ENCODE measurements around the gene ABHD17C. TPM values are rescaled to one million over a fixed set of nuclear protein-coding genes. Genes with fewer than 3 reads are reported as not detected.

ABHD17C gene
- total RNA-seq, 4 donors from 2014 or later = 0.29 to 13.6 (median 6.5) TPM

DNA sequence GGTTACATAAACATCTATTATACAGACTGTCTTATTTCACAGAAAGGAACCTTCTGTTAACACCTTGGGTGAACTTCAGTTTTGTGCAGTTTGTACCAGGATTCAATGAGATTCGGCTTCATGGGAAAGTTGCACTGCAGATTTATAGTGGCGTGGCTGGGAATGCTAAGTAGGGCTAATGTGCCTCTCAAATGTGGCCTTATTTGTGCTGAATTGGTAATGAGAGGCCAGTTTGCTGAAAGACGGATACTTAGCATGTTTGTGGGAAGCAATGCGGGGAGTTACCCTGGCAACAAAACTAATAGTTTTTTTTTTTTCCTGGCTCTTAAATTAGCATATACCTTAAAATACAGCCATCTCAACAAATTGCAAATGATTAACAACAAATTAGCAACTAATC lies 55.5 kb downstream of the ABHD17C start:
- Histone ChIP-seq H3K4me1 (no peaks in the 10 kb centered on the region), H3K4me3 (no peak overlapping the region), H3K27ac (no peak overlapping the region), H3K27me3 (no peaks in the 10 kb centered on the region), H3K9me3 (no peaks in the 10 kb centered on the region), H3K36me3 (no peaks in the 10 kb centered on the region)
- TF ChIP-seq, protein P1, sequence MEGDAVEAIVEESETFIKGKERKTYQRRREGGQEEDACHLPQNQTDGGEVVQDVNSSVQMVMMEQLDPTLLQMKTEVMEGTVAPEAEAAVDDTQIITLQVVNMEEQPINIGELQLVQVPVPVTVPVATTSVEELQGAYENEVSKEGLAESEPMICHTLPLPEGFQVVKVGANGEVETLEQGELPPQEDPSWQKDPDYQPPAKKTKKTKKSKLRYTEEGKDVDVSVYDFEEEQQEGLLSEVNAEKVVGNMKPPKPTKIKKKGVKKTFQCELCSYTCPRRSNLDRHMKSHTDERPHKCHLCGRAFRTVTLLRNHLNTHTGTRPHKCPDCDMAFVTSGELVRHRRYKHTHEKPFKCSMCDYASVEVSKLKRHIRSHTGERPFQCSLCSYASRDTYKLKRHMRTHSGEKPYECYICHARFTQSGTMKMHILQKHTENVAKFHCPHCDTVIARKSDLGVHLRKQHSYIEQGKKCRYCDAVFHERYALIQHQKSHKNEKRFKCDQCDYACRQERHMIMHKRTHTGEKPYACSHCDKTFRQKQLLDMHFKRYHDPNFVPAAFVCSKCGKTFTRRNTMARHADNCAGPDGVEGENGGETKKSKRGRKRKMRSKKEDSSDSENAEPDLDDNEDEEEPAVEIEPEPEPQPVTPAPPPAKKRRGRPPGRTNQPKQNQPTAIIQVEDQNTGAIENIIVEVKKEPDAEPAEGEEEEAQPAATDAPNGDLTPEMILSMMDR (IDR thresholded peaks at IDR 0.05) = no peak
- no peak for TF ChIP-seq POLR2A (IDR thresholded peaks at IDR 0.05)
- no peak for DNase-seq
- intact Hi-C loops (cut with DNase I; ENCODE audit: low total_unique reads) = no loop called here

DNA sequence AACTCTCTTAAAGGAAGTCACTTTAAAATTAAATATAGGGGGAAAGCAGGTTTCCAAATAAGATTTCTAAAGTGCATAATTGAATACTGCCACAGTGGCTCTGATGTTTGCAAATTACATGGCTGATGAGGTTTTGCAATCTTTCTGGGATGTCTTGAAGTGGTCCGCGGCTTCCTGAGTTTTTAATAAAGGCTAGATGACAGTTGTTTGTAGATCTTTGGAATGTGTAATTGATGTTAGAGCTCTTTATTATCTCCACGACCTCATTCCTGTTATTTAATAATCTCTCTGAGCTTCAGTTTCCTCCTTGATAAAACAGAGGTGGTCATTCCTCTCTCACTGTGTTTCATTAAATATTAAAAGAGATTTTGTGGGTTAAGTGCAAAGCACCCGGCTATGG lies 57.1 kb downstream of the ABHD17C start:
- intact Hi-C loops (cut with DNase I; ENCODE audit: low total_unique reads) = no loop called here
- no peaks in the 10 kb centered on the region for H3K36me3 ChIP-seq
- no peaks in the 10 kb centered on the region for H3K27me3 ChIP-seq
- H3K9me3 ChIP-seq = no peaks in the 10 kb centered on the region
- H3K4me3 ChIP-seq = no peak overlapping the region
- H3K4me1 ChIP-seq = no peaks in the 10 kb centered on the region
- DNase-seq = no peak
- TF ChIP-seq, protein P1 (IDR thresholded peaks at IDR 0.05) = no peak
- no peak for TF ChIP-seq POLR2A (IDR thresholded peaks at IDR 0.05)
- H3K27ac ChIP-seq = no peak overlapping the region

DNA sequence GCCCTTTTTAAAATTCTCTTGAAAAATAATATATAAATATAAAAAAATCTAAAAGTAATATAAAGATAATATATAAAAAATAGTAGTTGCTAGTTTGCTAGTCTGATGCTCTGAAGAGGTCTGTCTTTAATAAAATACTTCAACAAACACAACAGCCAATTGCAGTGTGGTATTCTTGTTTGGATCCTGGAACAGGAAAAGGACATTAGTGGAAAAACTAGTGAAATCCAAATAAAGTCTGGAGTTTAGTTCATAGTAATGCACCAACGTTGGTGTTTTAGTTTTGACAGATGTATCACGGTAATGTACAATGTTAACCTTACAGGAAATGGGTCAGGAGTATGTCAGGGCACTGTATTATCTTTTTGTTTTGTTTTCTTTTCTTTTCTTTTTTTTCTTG lies 58.1 kb downstream of the ABHD17C start:
- no peak for DNase-seq
- Histone ChIP-seq H3K27me3 (no peaks in the 10 kb centered on the region), H3K4me1 (no peaks in the 10 kb centered on the region), H3K9me3 (no peaks in the 10 kb centered on the region), H3K4me3 (no peak overlapping the region), H3K36me3 (no peaks in the 10 kb centered on the region), H3K27ac (no peak overlapping the region)
- intact Hi-C loops (cut with DNase I; ENCODE audit: low total_unique reads) = no loop called here
- no peak for TF ChIP-seq POLR2A (IDR thresholded peaks at IDR 0.05)
- TF ChIP-seq, protein P1 (IDR thresholded peaks at IDR 0.05) = no peak

DNA sequence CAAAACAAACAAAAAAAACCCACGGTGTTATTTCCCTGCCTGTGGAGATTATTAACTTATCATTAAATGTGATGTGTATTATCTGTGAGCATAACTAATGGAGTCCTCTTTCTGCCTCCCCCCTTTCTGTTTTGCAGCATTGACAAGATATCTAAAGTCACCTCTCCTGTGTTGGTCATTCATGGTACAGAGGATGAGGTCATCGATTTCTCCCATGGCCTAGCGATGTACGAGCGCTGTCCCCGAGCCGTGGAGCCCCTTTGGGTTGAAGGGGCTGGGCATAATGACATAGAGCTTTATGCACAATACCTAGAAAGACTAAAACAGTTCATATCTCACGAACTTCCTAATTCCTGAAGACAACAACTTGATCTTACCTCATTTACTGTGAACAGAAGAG lies 58.9 kb downstream of the ABHD17C start:
- Histone ChIP-seq H3K4me3 (no peak overlapping the region), H3K27me3 (no peaks in the 10 kb centered on the region), H3K27ac (no peak overlapping the region), H3K9me3 (no peaks in the 10 kb centered on the region), H3K36me3 (no peaks in the 10 kb centered on the region), H3K4me1 (no peaks in the 10 kb centered on the region)
- intact Hi-C loops (cut with DNase I; ENCODE audit: low total_unique reads) = no loop called here
- DNase-seq = no peak
- TF ChIP-seq, protein P1 (IDR thresholded peaks at IDR 0.05) = no peak
- no peak for TF ChIP-seq POLR2A (IDR thresholded peaks at IDR 0.05)

DNA sequence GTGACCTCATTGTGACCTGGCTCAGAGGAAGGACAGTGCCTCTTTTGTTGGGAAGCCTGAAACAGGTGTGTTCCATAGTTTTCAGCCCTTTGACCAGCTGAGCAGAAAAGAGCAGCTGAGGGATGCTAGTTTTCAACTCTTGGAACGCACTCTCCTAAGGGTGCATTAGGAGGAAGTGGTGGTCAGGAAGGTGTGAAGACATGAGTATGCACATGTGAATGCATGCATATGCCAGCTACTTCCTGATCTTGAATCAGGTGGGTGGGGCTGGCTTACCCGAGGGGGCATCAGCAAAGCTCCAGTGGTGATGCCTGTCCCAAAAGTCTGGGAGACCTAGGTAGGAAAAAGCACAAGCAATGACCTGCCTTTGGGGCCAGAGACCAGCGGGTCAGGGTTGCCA lies 60.8 kb downstream of the ABHD17C start:
- Histone ChIP-seq H3K9me3 (no peaks in the 10 kb centered on the region), H3K27me3 (no peaks in the 10 kb centered on the region), H3K36me3 (no peaks in the 10 kb centered on the region), H3K27ac (no peak overlapping the region), H3K4me3 (no peak overlapping the region), H3K4me1 (no peaks in the 10 kb centered on the region)
- no peak for TF ChIP-seq POLR2A (IDR thresholded peaks at IDR 0.05)
- TF ChIP-seq, protein P1 (IDR thresholded peaks at IDR 0.05) = no peak
- intact Hi-C loops (cut with DNase I; ENCODE audit: low total_unique reads) = no loop called here
- no peak for DNase-seq

All from uterus (tissue), 4 donors.